Stimulated activated CD8-positive, alpha-beta memory T cell treated with anti-CD3 and anti-CD28 coated beads, Interleukin-7, amount 100 ng/mL, for 24 hours (primary cell): ENCODE results near the gene SNX27.

Source experiments
- DNase-seq: peaks from one replicate; pipeline ENCODE4 v3.0.0-alpha.2; 2020; ENCODE audit warnings: low read depth

Gene SNX27

DNA sequence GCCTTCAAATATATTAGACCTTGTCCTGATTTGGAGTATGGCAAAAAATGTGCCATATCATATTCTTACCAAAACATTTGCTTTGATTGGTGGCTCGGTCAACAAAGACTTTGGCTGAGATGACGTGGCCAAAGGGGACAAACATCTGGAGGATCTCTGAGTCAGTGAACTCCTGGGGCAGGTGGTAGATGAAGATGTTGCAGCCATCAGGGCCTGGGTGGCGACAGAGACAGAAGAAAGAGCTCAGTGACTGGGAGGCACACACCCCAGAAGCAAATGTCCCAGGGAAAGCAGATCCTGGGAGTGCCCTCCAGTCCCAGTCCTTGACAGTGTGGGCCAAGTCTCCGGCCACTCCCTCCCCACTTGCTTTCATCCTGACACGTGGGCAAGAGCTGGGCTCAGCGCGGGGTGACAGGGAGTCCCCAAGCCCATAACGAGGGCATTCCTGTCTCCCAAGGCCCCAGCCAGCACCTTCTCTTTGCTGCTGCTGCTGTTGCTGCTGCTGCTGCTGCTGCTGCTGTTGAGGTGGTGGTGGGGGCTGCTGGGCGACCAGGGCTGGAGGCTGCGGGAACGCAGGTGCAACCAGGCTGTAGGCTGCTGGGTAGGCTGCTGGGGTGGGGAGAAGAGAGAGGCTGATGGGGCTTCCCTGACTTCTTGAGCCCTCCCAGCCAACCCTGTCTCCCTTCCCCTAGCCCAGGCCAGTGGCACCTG is 94.1 kb downstream of the SNX27 start:
- no peak for DNase-seq

- DNase-seq: no peak
These were observed 94.9 kb downstream of the SNX27 start for GRCh38 chr1:151706464-151707415.

- DNase-seq: no peak
These were observed 95.8 kb downstream of the SNX27 start for GRCh38 chr1:151707541-151708065.

DNA sequence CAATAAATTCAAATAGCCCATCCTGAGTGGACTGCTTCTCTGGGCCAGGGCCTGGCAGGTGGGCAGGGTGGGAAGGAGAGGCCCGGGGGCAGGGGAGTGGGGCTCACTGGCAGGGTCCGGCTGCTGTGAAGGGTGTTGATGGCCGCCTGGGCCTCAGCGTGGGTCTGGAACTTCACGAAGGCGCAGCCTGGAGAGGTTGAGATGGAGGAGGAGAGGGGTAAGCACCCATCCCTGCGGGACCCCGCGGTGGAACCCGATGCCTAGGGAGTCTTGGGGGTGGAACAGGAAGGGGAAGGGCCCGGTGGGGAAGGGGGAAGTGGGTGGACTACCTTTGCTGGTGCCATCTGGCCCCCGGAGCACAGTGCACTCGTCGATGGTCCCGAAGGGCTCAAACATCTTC is 97.0 kb downstream of the SNX27 start:
- no peak for DNase-seq

DNA sequence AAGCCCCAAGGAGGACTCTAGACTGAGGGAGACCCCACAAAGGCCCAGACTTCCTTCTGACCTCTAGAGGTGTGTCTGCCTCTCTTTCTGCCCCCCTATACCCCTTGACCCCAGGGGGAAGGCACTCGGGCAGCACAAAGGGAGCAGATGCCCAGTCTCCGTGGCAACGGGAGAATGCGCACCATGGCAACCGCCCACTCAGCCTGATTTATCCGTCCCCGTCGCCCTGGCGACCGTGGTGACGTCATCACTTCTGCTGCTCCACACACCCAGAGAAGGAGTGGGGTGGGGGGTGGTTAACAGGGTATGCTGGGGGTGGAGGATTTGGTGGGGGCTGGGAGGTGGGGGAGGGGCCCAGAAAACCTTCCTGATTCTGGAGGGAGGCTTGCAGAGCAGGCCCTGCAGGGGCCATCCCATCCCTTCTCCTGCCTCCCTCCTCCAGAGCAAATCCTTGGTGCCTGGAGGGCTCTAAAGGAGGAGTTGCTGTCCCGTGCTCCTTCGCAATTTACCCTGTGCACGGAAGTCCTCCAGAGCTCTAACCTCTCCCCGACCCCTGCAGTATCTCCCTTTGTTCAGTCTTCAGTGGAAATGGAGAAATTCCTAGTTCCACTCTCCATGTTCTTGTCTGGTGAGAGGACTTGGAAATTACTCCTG is 98.5 kb downstream of the SNX27 start:
- DNase-seq: no peak

- DNase-seq: no peak
These were observed 99.4 kb downstream of the SNX27 start for GRCh38 chr1:151711044-151711800.

- DNase-seq: no peak
These were observed 100.1 kb downstream of the SNX27 start for GRCh38 chr1:151711951-151712350.

- no peak for DNase-seq
These were observed 101.2 kb downstream of the SNX27 start for GRCh38 chr1:151713044-151713443.

DNA sequence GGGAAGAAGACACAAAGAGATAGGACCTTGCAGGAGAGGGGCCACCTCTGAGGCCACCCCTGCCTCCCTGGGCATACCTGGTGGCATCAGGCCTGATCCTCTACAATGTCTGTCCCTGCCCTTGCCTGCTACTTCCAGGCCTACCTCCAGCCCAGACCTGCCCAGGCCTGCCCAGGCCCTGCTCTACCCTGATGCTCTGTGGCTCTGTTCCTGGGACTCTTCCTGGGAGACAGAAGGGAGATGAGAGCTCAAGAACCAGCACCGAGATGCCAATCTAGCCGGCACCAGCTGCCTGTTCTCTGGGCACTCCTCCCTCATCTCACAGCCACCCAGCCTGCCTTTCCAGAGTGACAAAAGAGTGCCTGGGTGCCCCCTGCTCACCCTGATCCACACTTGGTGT is 102.0 kb downstream of the SNX27 start:
- no peak for DNase-seq

GRCh38 chr1:151714820-151715725 is 103.2 kb downstream of the SNX27 start:
- DNase-seq: no peak

GRCh38 chr1:151715726-151716404 is 104.0 kb downstream of the SNX27 start:
- DNase-seq: no peak

DNA sequence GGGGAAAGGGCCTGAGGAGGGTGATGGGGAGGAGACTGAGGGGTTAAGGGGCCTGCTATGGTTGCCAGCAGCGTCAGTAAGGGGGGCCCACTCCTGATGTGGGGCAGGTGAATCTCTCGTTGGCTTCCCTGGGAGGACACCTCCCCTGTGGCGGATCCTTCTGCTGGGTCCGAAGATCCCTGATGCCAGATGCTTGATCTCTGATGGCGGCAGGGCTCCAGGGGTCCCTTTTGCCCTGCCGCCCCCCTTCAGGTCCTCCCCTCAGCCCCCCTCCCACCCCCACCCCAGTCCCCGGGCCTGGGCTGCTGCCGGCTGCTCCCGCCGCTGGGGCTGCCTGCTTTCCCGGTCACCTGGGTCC is 104.5 kb downstream of the SNX27 start:
- no peak for DNase-seq

GRCh38 chr1:151716771-151717631 is 105.2 kb downstream of the SNX27 start, which contains the start of gene CELF3:
CELF3 (minus strand) TSS chr1:151716803; CDS start chr1:151716020, 783 bp downstream.
- no peak for DNase-seq

DNA sequence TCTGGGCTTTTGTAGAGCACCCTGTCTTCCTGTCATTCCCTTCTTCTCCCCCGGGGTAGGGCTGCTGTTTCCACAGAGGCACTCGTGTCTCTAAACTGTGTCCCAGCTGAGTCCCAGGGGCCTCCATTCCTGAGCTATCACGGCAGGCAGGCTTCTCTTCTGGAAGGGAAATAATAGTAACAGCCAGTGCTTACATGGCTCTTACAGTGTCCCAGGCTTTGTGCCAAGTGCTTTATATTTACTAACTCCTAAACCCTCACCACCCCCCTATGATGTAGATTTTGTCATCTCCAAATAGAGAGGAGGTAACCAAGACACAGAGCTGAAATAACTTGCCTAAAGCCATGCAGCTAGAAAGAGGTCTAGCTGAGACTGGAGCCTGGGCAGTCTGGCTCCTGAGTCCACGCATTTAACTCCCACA is 106.2 kb downstream of the SNX27 start:
- no peak for DNase-seq

- no peak for DNase-seq
These were observed 106.8 kb downstream of the SNX27 start for GRCh38 chr1:151718666-151719065.

GRCh38 chr1:151720125-151720524 is 108.3 kb downstream of the SNX27 start:
- no peak for DNase-seq

- no peak for DNase-seq
These were observed 108.7 kb downstream of the SNX27 start for GRCh38 chr1:151720554-151720953.

DNA sequence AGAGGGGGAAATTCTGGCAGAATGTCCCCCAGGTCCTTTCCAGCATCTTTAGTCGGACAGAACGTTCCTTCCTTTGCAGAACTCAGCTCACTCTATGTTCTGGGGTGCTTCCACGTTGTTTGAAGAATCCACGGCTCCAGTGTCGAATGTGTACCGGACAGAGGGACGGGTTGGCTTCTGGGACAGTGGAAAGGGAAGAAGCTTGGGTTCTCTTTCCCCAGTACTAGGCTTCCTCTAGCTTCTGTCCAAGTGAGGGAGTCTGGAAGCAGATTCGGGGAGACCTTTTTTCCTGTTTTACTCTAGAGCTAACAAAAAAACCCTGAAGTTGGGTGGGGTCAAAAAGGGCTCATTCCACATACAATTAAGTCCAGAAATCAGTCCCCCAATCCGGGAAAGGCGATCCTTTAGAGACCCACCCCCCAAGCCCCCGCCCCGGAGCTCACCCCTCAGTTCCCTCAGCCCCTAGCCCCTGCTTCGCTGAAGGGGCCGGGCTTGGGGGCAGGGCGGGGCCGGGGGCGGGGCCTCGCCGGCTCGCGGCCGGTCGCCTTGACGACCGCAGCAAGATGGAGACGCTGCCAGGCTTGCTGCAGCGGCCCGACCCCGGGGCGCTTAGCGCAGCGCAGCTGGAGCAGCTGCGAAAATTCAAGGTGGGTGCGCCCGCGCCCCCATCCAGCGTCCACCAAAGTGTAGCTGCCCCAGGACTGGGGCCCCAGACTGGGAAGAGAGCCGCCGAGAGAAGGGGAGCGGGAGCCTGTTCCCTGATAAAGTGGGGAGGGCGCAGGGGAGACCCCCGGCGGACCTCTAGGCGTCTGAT is 109.3 kb downstream of the SNX27 start, which contains the start of gene RIIAD1:
Gene RIIAD1 (plus strand): TSS at position 549 of the 814 bp plus-strand sequence. CDS start 15 bp downstream, at position 564.
- DNase-seq: no peak
